WI38 (cell line): ENCODE data around the gene SCAMP4.
"Not testable (repeated sequence)": the region's sequence is repeated elsewhere in the genome, so short reads cannot be mapped to it uniquely, and the experiment has no call there.

ENCODE experiments used
- H3K4me3 ChIP-seq: 2 replicates; pipeline ENCODE4 v1.5.1; 2011; ENCODE audit warnings: low read depth, mild to moderate bottlenecking, control low read depth, low read length
- TF ChIP-seq, protein P1 (sequence below): IDR thresholded peaks from 2 replicates; pipeline ENCODE4 v1.5.1; 2012; ENCODE audit warnings: low read depth, mild to moderate bottlenecking, control low read depth, low read length

The SCAMP4 gene

DNA sequence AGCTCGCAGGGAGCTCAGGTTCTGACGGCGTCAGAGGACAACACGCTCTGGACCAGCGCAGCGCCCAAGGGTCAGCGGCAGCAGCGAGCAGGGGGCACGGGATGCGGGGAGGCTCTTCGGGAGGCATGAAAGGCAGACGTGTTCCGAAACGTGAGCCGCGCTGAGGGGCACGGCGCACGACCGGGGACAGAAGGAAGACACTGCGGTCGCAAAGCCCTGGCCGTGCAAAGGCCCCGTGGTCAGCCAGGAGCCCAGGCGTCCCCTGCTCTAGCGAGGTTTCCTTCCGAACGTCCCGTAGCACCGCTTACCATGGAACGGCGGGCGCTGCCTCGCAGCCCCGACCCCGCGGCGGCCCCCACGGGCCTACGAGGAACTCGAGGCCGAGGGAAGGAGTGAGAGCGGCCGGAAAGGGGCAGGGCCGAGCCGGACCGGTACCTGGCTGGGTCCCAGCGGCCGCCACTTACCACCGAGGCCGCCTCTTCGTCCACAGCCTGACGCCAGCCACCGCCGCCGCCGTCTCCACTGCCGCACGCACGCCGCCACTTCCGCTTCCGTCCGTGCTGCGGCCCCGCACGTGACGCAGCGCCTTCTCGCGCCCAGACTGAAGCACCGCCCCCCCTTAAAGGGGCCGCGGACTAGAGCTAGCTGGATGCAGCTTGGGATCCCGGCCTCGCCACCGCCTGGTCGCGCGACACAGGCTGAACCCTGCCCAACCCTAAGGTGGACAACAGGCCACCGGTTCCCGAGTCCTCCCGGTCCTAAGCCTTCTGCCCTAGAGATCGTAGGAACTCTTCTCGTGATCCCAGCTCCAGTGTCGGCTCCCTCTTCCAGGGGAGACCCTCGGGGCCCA lies 29.3 kb upstream of the SCAMP4 start:
- TF ChIP-seq, protein P1, sequence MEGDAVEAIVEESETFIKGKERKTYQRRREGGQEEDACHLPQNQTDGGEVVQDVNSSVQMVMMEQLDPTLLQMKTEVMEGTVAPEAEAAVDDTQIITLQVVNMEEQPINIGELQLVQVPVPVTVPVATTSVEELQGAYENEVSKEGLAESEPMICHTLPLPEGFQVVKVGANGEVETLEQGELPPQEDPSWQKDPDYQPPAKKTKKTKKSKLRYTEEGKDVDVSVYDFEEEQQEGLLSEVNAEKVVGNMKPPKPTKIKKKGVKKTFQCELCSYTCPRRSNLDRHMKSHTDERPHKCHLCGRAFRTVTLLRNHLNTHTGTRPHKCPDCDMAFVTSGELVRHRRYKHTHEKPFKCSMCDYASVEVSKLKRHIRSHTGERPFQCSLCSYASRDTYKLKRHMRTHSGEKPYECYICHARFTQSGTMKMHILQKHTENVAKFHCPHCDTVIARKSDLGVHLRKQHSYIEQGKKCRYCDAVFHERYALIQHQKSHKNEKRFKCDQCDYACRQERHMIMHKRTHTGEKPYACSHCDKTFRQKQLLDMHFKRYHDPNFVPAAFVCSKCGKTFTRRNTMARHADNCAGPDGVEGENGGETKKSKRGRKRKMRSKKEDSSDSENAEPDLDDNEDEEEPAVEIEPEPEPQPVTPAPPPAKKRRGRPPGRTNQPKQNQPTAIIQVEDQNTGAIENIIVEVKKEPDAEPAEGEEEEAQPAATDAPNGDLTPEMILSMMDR: no peak
- peak overlapping the region; percentile 97 for H3K4me3 ChIP-seq

DNA sequence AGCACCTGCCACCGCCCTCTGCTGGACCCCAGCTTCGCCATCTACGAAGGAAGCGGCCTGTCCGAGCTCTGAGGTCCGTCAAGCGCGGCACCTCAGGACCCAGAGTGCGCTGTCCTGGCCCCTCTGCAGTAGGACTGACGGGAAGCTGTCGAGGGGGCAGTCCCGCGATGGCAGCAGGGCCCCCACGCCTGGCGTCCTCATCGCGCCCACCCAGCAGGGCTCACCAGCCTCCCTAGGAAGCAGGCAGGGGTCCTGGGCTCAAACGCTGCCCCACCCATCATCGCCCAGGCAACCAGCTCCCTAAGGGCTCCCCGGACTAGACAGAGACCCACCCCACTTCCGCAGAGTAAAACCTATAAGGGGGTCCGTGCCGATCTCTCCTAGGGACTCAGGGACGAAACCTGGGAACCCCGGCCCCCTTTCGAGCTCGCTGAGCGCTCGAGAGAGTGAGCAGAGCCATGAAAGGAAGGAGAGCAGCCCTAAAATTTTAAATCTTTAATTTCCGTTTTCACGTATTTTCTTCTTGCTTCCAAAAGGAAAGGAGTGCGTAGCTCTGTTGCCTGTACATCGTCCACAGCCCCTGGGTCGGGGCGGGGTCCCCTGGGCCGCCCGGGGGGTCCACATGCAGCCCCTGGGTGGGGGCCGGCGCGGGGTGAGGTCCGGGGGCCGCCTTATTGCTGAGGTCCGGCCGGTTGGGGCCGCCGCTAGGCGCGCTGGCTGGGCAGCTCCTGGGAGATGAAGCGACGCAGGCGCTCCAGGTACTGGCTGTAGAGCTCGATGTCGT lies 28.5 kb upstream of the SCAMP4 start:
- peak overlapping the region; percentile 97 for H3K4me3 ChIP-seq

DNA sequence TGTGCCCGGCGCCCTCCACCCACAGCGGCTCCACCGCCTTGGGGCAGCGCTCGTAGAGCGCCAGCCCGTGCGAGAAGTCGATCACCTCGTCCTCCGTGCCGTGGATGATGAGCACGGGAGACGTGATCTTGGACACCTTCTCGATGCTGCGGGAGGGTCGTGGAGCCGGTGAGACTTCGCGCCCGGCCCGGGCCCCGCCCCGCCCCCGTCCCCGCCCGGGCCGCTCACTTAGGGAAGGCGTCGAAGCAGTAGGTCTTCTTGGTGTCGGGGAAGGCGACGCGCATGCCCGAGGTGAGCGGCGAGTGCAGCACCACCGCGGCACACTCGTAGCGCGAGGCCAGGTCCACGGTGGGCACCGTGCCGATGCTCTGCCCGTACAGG lies 27.9 kb upstream of the SCAMP4 start:
- H3K4me3 ChIP-seq: not testable (repeated sequence)

DNA sequence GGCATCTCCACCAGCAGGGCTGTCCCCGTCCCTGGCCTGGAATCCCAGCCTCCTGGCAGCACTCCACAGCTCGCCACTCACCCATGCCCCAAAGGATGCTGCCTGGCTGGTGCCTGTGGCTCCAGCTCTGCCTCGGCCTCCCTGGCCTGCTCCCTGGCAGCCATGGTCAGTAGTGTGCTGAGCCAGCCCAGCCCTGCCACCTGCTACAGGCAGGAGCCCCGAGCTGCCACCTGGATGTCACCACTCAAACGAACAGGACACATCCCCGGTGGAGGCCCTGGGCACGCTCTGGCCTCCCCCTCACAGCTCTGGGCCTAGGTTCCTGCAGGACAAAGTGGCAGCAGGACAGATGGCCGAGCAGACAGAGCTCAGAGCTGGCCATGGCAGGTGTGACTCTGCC lies 26.6 kb upstream of the SCAMP4 start:
- not testable (repeated sequence) for H3K4me3 ChIP-seq

DNA sequence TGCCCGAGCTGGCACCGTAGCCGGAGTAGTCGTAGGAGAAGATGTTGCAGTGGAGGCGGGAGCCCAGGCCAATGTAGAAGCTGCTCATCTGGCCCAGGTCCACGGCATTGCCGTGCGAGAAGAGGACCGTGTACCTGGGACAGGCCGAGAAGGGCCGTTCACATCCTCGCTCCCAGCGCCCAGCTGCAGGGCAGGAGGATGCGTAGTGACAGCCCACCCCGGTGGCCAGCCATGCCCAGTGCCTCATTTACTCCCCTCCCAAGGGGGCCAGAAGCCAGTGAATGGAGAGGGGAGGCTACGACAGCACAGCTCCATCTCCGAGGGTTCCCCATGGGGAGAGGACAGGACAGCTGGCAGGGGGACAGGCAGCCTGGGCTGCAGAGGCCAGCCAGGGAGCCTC lies 25.2 kb upstream of the SCAMP4 start:
- H3K4me3 ChIP-seq: not testable (repeated sequence)

DNA sequence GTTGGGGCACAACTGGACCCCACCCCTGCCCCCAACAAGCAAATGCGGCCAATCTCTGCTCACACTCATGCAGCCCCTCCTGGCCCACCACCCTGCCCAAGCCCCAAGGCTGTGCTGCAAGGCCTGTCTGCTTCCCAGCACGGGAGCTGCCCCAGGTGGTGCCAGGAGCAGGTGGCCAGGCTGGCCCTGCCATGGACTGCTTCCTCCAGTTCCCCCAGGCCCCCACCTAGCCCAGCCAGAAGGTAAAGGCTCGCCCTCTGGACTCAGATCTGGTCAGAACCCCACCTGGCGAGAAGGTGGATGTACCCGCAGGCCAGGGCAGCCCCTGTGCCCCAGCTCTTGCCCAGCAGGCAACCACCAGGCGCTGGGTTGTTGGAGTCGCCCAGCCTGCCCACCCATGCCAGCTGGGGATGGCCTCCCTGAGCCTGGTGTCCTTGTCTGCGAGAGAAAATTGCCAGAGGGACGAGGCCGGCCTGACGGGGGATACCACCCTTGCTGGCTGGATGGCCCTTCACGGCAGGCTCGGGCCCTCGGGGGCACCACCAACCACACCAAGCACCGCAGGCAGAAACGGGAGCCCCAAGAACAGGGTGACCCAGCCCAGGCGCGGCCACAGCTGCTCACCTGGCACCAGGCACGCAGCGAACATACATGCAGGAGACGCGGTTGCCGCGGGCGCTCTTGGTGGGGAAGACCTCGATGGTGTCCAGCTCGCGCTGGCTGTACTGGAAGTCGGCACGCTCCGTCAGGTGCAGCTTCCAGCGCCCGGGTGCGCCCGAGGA lies 24.4 kb upstream of the SCAMP4 start:
- TF ChIP-seq, protein P1: no peak
- H3K4me3 ChIP-seq: no peak overlapping the region

DNA sequence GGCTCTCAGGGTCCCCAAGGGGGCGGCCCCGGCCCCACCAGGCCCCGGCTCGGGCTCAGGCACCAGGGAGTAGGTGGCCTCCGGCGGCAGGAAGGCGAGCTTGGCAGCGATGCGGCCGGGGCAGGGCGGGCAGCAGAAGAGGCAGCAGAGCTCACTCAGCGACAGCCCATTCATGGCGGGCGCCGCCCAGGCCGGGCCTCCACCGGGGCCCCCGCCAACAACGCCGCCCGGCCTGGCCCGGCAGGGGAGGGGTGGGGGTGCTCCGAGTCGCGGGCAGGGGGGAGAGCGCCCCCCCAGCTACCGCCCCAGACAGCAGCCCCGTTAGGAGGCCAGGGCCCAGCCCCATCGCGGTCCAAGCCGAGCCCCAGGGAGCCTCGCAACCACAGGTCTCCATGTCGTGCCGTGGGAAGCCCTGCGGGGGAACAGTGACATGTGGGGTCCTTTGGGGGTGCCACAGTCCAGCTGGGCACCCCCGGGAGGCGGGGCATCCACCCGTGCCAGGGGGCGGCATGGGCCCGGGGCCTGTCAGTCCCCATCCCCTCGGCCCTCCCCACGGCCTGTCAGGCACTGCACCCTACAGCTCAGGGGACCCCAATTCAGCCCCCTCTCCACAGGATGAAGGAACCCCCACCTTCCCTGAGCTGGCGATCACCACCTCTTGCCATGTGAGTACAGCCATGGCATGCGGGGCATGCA lies 23.7 kb upstream of the SCAMP4 start:
- not testable (repeated sequence) for H3K4me3 ChIP-seq

DNA sequence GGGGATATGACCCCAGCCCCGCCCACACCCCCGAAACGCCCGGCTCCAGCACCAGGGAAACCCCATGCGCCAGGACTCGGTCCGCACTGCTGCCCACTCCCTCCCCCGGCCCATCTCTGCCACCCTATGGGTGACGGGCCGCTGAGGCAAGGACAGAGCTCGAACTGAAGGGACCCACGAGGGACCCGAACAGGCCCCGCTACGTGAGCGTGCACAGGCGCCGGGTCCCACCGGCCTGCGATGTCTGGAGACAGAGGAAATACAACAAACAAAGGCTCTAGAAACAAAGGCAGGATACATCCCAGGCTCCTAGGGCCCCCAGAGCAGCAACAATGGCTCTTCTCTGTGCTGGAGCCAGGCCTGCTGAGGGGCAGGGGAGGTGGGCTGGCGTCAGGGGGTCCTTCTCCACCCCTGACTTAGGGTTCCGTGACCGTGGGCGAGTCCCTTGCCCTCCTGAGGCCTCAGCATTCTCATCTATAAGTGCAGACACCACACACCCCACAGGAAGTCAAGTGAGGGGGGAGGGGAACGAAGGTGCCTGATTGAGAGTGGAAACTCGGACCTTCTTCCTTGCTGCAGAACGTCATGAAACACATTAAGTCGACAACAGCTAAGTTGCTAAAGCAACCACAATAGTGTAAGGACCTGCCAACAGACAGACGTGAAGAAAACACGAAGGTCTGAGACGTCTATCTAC lies 23.0 kb upstream of the SCAMP4 start:
- no peak overlapping the region for H3K4me3 ChIP-seq
- TF ChIP-seq, protein P1: no peak

DNA sequence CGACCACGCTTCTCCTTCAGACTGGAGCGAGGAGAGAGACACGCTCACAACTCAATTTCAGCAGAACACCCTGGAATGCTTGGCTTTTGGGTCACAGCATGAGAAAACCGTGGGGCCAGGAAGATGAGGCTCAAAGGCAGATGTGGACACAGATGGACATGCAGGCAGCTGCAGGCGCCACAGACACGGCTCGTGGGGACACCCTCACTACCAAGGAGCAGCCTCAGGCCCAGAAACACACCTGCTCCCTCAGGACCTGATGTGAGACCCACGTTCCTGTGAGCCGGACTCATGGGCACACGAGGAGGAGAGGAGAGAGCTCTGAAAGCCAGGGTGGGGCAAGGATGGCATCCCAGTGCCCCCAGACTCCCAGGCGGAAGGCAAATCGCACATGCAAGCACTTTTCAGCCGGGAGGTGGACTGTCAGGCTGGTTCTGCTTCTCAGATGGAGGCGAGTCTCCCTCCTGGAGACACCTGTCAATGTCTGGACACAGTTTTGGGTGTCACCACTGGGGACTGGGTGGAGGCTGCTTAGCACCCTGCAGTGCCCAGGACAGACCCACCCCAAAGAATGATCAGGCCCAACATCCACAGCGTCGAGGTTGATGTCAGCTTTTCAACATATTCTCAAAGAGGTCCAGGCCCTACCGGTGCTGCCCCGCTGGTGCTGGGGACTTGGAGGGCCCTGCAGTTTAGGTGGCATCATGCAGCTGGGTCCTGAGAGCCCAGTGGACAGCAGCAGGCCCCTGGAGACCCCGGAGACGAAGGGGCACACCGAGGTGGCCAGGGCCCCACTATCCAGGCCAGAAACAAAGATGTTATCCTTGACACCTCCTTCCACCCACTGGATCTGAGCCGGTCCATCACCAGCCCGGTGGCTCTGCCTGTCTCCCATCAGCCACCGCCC lies 22.2 kb upstream of the SCAMP4 start:
- peak overlapping the region; percentile 96; the same call in 1 of the 2 replicates for H3K4me3 ChIP-seq
- TF ChIP-seq, protein P1: no peak
